AG04450 (cell line): ENCODE results near the gene TLE2. TPM values are rescaled to one million over a fixed set of nuclear protein-coding genes. Genes with fewer than 3 reads are reported as not detected.
A peak's percentile ranks its signal among the peaks of the same experiment; 100 is the strongest.

Experiments used
- CTCF ChIA-PET: fragments of 300-600, 350-600 bp; formaldehyde crosslinking; extraction: SDS; loops from one replicate; lab custom pipeline; 2022; ENCODE audit warnings: antibody characterized with exemption, inconsistent platforms; lab: Charles Lee
- POLR2A ChIA-PET: fragments of 350-600 bp; formaldehyde crosslinking; extraction: SDS; loops from one replicate; lab custom pipeline; 2021; ENCODE audit warnings: antibody characterized with exemption, inconsistent platforms; lab: Yijun Ruan, JAX
- DNase-seq: peaks from one replicate; pipeline ENCODE4 v3.0.0-alpha.2; 2011; ENCODE audit warnings: low read depth, low spot score
- H3K27ac ChIP-seq: one replicate; pipeline ENCODE4 v1.5.1; 2012; ENCODE audit warnings: low read depth, low read length, control low read depth
- H3K27me3 ChIP-seq: one replicate; pipeline ENCODE4 v1.6.0; 2012; ENCODE audit warnings: low read length; ENCODE audit not compliant: control insufficient read depth, insufficient read depth
- H3K4me3 ChIP-seq: 2 replicates; pipeline ENCODE4 v1.5.1; 2011; ENCODE audit warnings: mild to moderate bottlenecking, low read depth, low read length, control low read depth
- H3K9me3 ChIP-seq: 2 replicates; pipeline ENCODE4 v1.5.1; 2012; ENCODE audit warnings: low read length; ENCODE audit not compliant: control insufficient read depth, insufficient read depth
- CTCF ChIP-seq: IDR thresholded peaks from 2 replicates; pipeline ENCODE4 v1.5.1; 2011; ENCODE audit warnings: low read depth, low read length, control low read depth, inconsistent platforms
- polyA plus RNA-seq: library from polyadenylated mRNA; depleted of rRNA; stranded (reverse); fragments of >200 nt; gene quantifications from 2 replicates; pipeline ENCODE4 v1.2.3, GENCODE V29; 2011

Gene TLE2
- polyA plus RNA-seq, 1 experiment = 0.47 TPM

DNA sequence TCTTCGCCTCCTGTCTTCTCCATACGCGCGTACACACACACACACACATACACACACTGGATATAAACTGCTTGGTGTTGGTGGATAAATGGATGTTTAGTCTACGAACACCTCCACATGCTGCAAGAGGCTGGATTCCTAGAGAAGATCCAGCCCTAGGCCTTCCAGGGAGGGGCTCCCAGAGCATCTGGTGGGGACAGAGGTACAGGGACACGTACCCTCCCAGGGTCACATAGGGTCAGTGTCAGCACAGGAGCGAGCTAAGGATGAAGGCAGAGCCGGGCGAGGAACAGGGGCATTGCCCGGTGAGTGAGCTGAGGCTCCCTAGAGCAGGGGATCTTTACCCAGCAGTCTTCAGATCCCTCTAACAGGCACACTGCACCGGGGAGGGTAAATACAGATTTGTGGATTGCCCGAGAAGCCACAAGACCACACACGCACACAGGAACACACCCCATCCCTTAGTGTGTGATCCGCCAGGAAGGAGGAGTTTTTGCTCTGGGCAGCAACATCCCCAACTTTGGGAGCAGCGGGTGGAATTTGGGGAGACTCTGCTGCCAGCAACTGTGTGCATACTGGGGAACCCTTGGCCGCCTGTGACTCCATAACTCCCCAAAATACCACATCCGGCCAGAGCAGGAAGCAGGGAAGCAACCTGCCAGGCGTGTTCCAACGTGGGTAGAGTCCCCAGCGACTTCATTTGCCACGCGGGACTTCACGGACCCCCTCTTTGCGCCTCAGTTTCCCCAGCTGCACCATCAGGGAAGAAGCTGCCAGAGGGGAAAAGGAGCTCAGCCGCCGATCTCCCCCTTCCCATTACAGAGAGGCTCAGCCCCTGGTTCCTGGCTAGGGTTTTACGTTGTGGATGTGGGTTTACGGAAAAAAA is 5.8 kb upstream of the TLE2 start:
- Histone ChIP-seq H3K27me3 (peaks cover 19% of the 10 kb centered on the region), H3K4me3 (peak overlapping the region; percentile 62), H3K27ac (peak overlapping the region; percentile 31), H3K9me3 (no peaks in the 10 kb centered on the region; the same call in 1 of the 2 replicates)
- POLR2A ChIA-PET = interaction anchor here (0.5 to 1.8 kb wide), 10 partner anchors 11 to 394 kb away, joined by 3 to 9 read pairs (median 5); partner anchors contain the start of gene TLE6
- CTCF ChIA-PET = interaction anchor here (0.7 to 0.8 kb wide), 2 partner anchors 19 to 72 kb away, joined by 4 to 6 read pairs; no protein-coding TSS in a partner anchor
- TF ChIP-seq CTCF = no peak
- DNase-seq = peak; percentile 21

DNA sequence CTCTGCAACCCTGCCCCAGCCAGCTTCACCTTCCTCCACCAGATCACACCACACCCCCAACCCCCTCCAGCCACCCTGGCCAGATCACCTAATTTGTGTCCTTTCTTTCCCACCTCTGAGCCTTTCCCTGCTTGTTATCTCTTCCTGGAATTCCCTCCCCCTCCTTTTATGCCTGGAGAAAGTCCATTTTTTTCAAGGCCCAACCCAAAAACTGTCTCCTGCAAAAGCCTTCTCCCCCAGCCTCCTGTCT is 5.3 kb upstream of the TLE2 start:
- H3K4me3 ChIP-seq = no peak overlapping the region
- ChIA-PET CTCF (no interaction called here), POLR2A (interaction anchor here (1.1 kb wide), 1 partner anchor 10 kb away, joined by 3 read pairs; no protein-coding TSS in a partner anchor)
- no peak for DNase-seq
- peaks cover 23% of the 10 kb centered on the region for H3K27me3 ChIP-seq
- H3K9me3 ChIP-seq = no peaks in the 10 kb centered on the region
- H3K27ac ChIP-seq = no peak overlapping the region
- TF ChIP-seq CTCF = no peak

GRCh38 chr19:3033595-3034405 is 4.7 kb upstream of the TLE2 start:
- TF ChIP-seq CTCF = no peak

DNA sequence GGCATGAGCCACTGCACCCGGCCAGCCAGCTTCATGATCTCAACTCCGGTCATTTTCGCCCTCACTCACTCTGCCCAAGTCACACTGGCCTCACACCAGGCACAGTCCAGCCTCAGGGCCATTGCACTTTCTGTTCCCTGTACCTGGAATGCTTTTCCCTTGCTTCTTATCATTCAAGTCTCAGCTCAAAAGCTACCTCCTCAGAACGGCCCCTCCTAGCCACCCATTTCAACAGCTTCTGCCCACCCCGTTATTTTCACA is 2.5 kb upstream of the TLE2 start:
- Histone ChIP-seq H3K27ac (no peak overlapping the region), H3K4me3 (no peak overlapping the region), H3K9me3 (no peaks in the 10 kb centered on the region; the same call in 1 of the 2 replicates), H3K27me3 (peaks cover 43% of the 10 kb centered on the region)
- TF ChIP-seq CTCF = no peak
- CTCF ChIA-PET = no interaction called here
- POLR2A ChIA-PET = interaction anchor here (0.6 kb wide), 1 partner anchor 83 kb away, joined by 7 read pairs; no protein-coding TSS in a partner anchor
- no peak for DNase-seq

More at GRCh38 chr19:3033595-3034405, 4.7 kb upstream of the TLE2 start:
- no peak for DNase-seq
- H3K27ac ChIP-seq = no peak overlapping the region
- no peaks in the 10 kb centered on the region; the same call in 1 of the 2 replicates for H3K9me3 ChIP-seq
- POLR2A ChIA-PET = no interaction called here
- peaks cover 24% of the 10 kb centered on the region for H3K27me3 ChIP-seq
- no peak overlapping the region for H3K4me3 ChIP-seq
- CTCF ChIA-PET = no interaction called here
